ENCODE results near the gene ASH1L. TPM values are rescaled to one million over a fixed set of nuclear protein-coding genes. Genes with fewer than 3 reads are reported as not detected.
"Not testable (repeated sequence)": the region's sequence is repeated elsewhere in the genome, so short reads cannot be mapped to it uniquely, and the experiment has no call there.

Gene ASH1L
- total RNA-seq, 1 experiment from 2014 or later, result 29.3 TPM

DNA sequence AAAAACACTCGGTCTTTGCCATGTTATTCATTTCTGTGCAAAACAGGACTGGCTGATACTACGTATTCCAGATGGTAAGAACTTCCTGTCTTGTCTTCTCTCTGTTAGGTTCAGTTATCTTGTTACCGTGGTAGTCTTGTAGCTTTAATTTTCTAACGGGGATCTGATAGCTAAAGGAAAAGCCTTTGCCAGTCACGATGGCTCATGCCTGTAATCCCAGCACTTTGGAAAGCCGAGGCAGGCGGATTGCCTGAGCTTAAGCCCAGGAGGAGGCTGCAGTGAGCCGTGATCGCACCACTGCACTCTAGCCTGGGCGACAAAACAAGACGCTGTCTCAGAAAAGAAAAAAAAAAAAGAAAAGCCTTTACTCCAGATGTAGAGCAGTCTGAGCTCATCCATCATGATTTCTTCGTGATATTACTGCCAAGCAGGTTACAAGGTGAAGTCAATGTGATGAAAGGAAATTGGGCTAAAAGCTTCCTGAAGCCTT is 36.3 kb upstream of the ASH1L start:
- ChIA-PET CTCF (interaction anchor here (0.6 to 1.3 kb wide), 4 partner anchors 23 to 348 kb away, joined by 4 to 8 read pairs (median 6); no protein-coding TSS in a partner anchor), POLR2A (interaction anchor here (0.7 kb wide), 1 partner anchor 1269 kb away, joined by 3 read pairs; no protein-coding TSS in a partner anchor)
- Mint-ChIP-seq H3K4me3 (peak overlapping the region; percentile 45), H3K36me3 (no peaks in the 10 kb centered on the region), H3K27ac (peak overlapping the region; percentile 88), H3K9me3 (no peaks in the 10 kb centered on the region), H3K4me1 (peaks cover 21% of the 10 kb centered on the region), H3K27me3 (ENCODE audit: low read depth) (no peaks in the 10 kb centered on the region)
- TF ChIP-seq, protein P1, sequence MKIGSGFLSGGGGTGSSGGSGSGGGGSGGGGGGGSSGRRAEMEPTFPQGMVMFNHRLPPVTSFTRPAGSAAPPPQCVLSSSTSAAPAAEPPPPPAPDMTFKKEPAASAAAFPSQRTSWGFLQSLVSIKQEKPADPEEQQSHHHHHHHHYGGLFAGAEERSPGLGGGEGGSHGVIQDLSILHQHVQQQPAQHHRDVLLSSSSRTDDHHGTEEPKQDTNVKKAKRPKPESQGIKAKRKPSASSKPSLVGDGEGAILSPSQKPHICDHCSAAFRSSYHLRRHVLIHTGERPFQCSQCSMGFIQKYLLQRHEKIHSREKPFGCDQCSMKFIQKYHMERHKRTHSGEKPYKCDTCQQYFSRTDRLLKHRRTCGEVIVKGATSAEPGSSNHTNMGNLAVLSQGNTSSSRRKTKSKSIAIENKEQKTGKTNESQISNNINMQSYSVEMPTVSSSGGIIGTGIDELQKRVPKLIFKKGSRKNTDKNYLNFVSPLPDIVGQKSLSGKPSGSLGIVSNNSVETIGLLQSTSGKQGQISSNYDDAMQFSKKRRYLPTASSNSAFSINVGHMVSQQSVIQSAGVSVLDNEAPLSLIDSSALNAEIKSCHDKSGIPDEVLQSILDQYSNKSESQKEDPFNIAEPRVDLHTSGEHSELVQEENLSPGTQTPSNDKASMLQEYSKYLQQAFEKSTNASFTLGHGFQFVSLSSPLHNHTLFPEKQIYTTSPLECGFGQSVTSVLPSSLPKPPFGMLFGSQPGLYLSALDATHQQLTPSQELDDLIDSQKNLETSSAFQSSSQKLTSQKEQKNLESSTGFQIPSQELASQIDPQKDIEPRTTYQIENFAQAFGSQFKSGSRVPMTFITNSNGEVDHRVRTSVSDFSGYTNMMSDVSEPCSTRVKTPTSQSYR (CRISPR knock-in tag; IDR thresholded peaks at IDR 0.05), result no peak
- no peak for TF ChIP-seq TCF7 (CRISPR knock-in tag; IDR thresholded peaks at IDR 0.05; ENCODE audit: low read depth)
- TF ChIP-seq, protein P2, sequence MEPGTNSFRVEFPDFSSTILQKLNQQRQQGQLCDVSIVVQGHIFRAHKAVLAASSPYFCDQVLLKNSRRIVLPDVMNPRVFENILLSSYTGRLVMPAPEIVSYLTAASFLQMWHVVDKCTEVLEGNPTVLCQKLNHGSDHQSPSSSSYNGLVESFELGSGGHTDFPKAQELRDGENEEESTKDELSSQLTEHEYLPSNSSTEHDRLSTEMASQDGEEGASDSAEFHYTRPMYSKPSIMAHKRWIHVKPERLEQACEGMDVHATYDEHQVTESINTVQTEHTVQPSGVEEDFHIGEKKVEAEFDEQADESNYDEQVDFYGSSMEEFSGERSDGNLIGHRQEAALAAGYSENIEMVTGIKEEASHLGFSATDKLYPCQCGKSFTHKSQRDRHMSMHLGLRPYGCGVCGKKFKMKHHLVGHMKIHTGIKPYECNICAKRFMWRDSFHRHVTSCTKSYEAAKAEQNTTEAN (CRISPR knock-in tag; IDR thresholded peaks at IDR 0.05), result no peak
- TF ChIP-seq IRF2 (CRISPR knock-in tag; IDR thresholded peaks at IDR 0.05; ENCODE audit: borderline replicate concordance, low read depth), result no peak
- TF ChIP-seq, protein P3, sequence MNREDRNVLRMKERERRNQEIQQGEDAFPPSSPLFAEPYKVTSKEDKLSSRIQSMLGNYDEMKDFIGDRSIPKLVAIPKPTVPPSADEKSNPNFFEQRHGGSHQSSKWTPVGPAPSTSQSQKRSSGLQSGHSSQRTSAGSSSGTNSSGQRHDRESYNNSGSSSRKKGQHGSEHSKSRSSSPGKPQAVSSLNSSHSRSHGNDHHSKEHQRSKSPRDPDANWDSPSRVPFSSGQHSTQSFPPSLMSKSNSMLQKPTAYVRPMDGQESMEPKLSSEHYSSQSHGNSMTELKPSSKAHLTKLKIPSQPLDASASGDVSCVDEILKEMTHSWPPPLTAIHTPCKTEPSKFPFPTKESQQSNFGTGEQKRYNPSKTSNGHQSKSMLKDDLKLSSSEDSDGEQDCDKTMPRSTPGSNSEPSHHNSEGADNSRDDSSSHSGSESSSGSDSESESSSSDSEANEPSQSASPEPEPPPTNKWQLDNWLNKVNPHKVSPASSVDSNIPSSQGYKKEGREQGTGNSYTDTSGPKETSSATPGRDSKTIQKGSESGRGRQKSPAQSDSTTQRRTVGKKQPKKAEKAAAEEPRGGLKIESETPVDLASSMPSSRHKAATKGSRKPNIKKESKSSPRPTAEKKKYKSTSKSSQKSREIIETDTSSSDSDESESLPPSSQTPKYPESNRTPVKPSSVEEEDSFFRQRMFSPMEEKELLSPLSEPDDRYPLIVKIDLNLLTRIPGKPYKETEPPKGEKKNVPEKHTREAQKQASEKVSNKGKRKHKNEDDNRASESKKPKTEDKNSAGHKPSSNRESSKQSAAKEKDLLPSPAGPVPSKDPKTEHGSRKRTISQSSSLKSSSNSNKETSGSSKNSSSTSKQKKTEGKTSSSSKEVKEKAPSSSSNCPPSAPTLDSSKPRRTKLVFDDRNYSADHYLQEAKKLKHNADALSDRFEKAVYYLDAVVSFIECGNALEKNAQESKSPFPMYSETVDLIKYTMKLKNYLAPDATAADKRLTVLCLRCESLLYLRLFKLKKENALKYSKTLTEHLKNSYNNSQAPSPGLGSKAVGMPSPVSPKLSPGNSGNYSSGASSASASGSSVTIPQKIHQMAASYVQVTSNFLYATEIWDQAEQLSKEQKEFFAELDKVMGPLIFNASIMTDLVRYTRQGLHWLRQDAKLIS (CRISPR knock-in tag; IDR thresholded peaks at IDR 0.05; ENCODE audit: borderline replicate concordance), result no peak
- TF ChIP-seq, protein P4, sequence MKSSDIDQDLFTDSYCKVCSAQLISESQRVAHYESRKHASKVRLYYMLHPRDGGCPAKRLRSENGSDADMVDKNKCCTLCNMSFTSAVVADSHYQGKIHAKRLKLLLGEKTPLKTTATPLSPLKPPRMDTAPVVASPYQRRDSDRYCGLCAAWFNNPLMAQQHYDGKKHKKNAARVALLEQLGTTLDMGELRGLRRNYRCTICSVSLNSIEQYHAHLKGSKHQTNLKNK (CRISPR knock-in tag; IDR thresholded peaks at IDR 0.05), result no peak
- no peak for TF ChIP-seq PRRX2 (CRISPR knock-in tag; IDR thresholded peaks at IDR 0.05)
- TF ChIP-seq, protein P5, sequence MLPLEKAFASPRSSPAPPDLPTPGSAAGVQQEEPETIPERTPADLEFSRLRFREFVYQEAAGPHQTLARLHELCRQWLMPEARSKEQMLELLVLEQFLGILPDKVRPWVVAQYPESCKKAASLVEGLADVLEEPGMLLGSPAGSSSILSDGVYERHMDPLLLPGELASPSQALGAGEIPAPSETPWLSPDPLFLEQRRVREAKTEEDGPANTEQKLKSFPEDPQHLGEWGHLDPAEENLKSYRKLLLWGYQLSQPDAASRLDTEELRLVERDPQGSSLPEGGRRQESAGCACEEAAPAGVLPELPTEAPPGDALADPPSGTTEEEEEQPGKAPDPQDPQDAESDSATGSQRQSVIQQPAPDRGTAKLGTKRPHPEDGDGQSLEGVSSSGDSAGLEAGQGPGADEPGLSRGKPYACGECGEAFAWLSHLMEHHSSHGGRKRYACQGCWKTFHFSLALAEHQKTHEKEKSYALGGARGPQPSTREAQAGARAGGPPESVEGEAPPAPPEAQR (CRISPR knock-in tag; IDR thresholded peaks at IDR 0.05), result no peak
- DNase-seq (ENCODE audit: low spot score) (no peak), ATAC-seq (peak; percentile 86)

DNA sequence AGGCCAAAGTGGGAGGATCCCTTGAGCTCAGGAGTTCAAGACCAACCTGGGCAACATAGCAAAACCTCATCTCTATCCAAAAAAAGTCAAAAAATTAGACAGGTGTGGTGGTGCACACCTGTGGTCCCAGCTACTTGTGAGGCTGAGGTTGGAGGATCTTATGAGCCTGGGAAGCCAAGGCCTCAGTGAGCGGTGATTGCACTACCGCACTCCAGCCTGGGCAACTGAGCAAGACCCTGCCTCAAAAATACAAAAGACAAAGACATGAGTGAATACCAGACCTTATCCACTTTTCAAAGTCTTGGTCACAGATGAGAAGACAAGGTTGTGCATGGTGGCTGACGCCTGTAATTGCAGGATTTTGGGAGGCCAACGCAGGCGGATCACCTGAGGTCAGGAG is 34.3 kb upstream of the ASH1L start:
- DNase-seq (ENCODE audit: low spot score), result no peak
- H3K36me3 Mint-ChIP-seq, result no peaks in the 10 kb centered on the region
- no peaks in the 10 kb centered on the region for H3K27me3 Mint-ChIP-seq (ENCODE audit: low read depth)
- ChIA-PET CTCF (interaction anchor here (1.1 kb wide), 1 partner anchor 346 kb away, joined by 4 read pairs; no protein-coding TSS in a partner anchor), POLR2A (no interaction called here)
- no peak overlapping the region for H3K4me3 Mint-ChIP-seq
- peaks cover 21% of the 10 kb centered on the region for H3K4me1 Mint-ChIP-seq
- H3K9me3 Mint-ChIP-seq, result no peaks in the 10 kb centered on the region
- no peak overlapping the region for H3K27ac Mint-ChIP-seq
- ATAC-seq, result no peak
- TF ChIP-seq, protein P6, sequence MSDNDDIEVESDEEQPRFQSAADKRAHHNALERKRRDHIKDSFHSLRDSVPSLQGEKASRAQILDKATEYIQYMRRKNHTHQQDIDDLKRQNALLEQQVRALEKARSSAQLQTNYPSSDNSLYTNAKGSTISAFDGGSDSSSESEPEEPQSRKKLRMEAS (CRISPR knock-in tag; IDR thresholded peaks at IDR 0.05), result no peak
- TF ChIP-seq, protein P7, sequence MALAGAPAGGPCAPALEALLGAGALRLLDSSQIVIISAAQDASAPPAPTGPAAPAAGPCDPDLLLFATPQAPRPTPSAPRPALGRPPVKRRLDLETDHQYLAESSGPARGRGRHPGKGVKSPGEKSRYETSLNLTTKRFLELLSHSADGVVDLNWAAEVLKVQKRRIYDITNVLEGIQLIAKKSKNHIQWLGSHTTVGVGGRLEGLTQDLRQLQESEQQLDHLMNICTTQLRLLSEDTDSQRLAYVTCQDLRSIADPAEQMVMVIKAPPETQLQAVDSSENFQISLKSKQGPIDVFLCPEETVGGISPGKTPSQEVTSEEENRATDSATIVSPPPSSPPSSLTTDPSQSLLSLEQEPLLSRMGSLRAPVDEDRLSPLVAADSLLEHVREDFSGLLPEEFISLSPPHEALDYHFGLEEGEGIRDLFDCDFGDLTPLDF (CRISPR knock-in tag; IDR thresholded peaks at IDR 0.05), result no peak
- TF ChIP-seq, protein P8, sequence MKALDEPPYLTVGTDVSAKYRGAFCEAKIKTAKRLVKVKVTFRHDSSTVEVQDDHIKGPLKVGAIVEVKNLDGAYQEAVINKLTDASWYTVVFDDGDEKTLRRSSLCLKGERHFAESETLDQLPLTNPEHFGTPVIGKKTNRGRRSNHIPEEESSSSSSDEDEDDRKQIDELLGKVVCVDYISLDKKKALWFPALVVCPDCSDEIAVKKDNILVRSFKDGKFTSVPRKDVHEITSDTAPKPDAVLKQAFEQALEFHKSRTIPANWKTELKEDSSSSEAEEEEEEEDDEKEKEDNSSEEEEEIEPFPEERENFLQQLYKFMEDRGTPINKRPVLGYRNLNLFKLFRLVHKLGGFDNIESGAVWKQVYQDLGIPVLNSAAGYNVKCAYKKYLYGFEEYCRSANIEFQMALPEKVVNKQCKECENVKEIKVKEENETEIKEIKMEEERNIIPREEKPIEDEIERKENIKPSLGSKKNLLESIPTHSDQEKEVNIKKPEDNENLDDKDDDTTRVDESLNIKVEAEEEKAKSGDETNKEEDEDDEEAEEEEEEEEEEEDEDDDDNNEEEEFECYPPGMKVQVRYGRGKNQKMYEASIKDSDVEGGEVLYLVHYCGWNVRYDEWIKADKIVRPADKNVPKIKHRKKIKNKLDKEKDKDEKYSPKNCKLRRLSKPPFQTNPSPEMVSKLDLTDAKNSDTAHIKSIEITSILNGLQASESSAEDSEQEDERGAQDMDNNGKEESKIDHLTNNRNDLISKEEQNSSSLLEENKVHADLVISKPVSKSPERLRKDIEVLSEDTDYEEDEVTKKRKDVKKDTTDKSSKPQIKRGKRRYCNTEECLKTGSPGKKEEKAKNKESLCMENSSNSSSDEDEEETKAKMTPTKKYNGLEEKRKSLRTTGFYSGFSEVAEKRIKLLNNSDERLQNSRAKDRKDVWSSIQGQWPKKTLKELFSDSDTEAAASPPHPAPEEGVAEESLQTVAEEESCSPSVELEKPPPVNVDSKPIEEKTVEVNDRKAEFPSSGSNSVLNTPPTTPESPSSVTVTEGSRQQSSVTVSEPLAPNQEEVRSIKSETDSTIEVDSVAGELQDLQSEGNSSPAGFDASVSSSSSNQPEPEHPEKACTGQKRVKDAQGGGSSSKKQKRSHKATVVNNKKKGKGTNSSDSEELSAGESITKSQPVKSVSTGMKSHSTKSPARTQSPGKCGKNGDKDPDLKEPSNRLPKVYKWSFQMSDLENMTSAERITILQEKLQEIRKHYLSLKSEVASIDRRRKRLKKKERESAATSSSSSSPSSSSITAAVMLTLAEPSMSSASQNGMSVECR (CRISPR knock-in tag; IDR thresholded peaks at IDR 0.05; ENCODE audit: borderline replicate concordance), result no peak

DNA sequence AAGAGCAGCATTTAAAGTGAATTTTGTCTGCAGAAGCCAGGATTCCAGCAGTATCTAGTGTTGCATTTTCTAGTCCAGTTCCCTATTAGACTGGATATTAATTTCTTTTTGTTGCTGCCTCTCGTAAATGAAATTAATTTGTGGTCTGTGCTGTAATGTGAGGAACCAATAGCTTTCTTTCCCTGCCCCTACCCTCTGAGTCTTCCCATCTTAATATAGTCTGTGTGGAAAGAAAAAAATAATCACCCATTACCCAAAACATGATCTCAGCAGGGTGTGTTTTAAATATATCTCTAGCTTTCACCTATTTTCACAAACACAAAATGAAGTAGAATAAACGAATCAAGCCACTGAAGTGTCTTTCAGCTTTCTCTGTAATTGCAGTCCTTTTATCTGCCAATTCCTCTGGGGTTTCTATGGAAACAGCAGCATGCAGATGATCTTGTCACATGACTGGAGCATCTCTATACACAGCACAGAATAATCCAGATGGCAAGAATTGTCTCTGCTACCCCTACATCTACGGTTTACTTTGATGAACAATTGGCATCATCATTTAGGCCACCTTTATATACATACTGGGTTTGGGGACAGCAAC is 33.4 kb upstream of the ASH1L start:
- POLR2A ChIA-PET; H3K27me3 Mint-ChIP-seq (ENCODE audit: low read depth); H3K36me3 Mint-ChIP-seq; H3K27ac Mint-ChIP-seq; ATAC-seq; H3K9me3 Mint-ChIP-seq; DNase-seq (ENCODE audit: low spot score); H3K4me3 Mint-ChIP-seq: not testable (repeated sequence)
- peaks cover 21% of the 10 kb centered on the region for H3K4me1 Mint-ChIP-seq
- CTCF ChIA-PET, result interaction anchor here (1.1 kb wide), 1 partner anchor 345 kb away, joined by 4 read pairs; no protein-coding TSS in a partner anchor

Data from WTC11 (cell line).